Panc1 (cell line): ENCODE measurements around the gene MACROD2. TPM values are rescaled to one million over a fixed set of nuclear protein-coding genes. Genes with fewer than 3 reads are reported as not detected.

Experiments used
- ATAC-seq: fragments of 200-7000 bp; cut with Tn5 transposase; 2 replicates; pipeline ENCODE4 v1.9.1; 2020; ENCODE audit warnings: mild to moderate bottlenecking, moderate library complexity
- BruUV-seq: library from RNA; stranded (reverse); fragments of 400-500 nt; replicated peaks from 2 replicates; lab custom pipeline; 2021; lab: Mats Ljungman, UMichigan
- CTCF ChIA-PET: fragments of 300-600 bp; sonication (Branson Sonifier 250); formaldehyde crosslinking; loops from one replicate; lab custom pipeline; 2022; ENCODE audit warnings: antibody characterized with exemption; lab: Charles Lee
- POLR2A ChIA-PET: fragments of 300-600 bp; sonication (Branson Sonifier 250); formaldehyde crosslinking; loops from one replicate; lab custom pipeline; 2022; ENCODE audit warnings: antibody characterized with exemption; lab: Charles Lee
- DNase-seq: peaks from one replicate; pipeline ENCODE4 v3.0.0-alpha.2; 2010; ENCODE audit warnings: low read depth, low spot score
- H3K27ac ChIP-seq: 2 replicates; pipeline ENCODE4 v1.5.1; 2011; ENCODE audit warnings: mild to moderate bottlenecking, low read length, inconsistent platforms
- H3K27me3 ChIP-seq: fragments of 200-500 bp; sonication (Bioruptor generic); 2 replicates; pipeline ENCODE4 v1.6.0; 2014; ENCODE audit warnings: low read length, inconsistent platforms; ENCODE audit not compliant: control insufficient read depth, insufficient read depth
- H3K36me3 ChIP-seq: fragments of 200-500 bp; sonication (Bioruptor generic); 2 replicates; pipeline ENCODE4 v1.5.1; 2014; ENCODE audit warnings: inconsistent platforms, mild to moderate bottlenecking, low read length, moderate library complexity; ENCODE audit not compliant: control insufficient read depth, insufficient read depth
- H3K4me1 ChIP-seq: 2 replicates; pipeline ENCODE4 v1.5.1; 2011; ENCODE audit warnings: inconsistent platforms, mild to moderate bottlenecking, low read length, moderate library complexity; ENCODE audit not compliant: control insufficient read depth, insufficient read depth
- H3K4me3 ChIP-seq, 2 experiments: 2 replicates each; pipeline ENCODE4 v1.5.1; 2011 to 2012; ENCODE audit warnings: low read depth in 2 of 2, low read length in 2 of 2, mild to moderate bottlenecking in 2 of 2, inconsistent platforms in 1 of 2, moderate library complexity in 1 of 2
- H3K9me3 ChIP-seq: fragments of 200-500 bp; sonication (Bioruptor generic); 2 replicates; pipeline ENCODE4 v1.5.1; 2014; ENCODE audit warnings: low read depth, mild to moderate bottlenecking, inconsistent platforms, low read length, moderate library complexity; ENCODE audit not compliant: control insufficient read depth, insufficient read depth
- CTCF ChIP-seq: fragments of 450-650 bp; IDR thresholded peaks from 2 replicates; pipeline ENCODE4 v1.5.1; 2017; ENCODE audit warnings: mild to moderate bottlenecking
- POLR2AphosphoS5 ChIP-seq: IDR thresholded peaks from 2 replicates; pipeline ENCODE4 v1.6.1; 2012; ENCODE audit warnings: mild to moderate bottlenecking, low read depth, low read length, moderate library complexity
- REST ChIP-seq, 2 experiments: IDR thresholded peaks; 2 replicates each; pipeline ENCODE4 v1.6.1; 2011 to 2012; ENCODE audit warnings: low read depth in 2 of 2, control low read depth in 1 of 2, low read length in 1 of 2, mild to moderate bottlenecking in 1 of 2, moderate library complexity in 1 of 2; ENCODE audit not compliant: insufficient read depth in 1 of 2
- SIN3A ChIP-seq: IDR thresholded peaks from 2 replicates; pipeline ENCODE4 v1.6.1; 2012; ENCODE audit warnings: low read depth, mild to moderate bottlenecking, low read length, moderate library complexity, borderline replicate concordance; ENCODE audit not compliant: insufficient read depth
- TCF7L2 ChIP-seq: IDR thresholded peaks from 2 replicates; pipeline ENCODE4 v1.6.1; 2011; ENCODE audit warnings: mild to moderate bottlenecking, low read depth, low read length, inconsistent platforms
- in situ Hi-C: cut with HindIII; loops from 2 replicates; pipeline ENCODE4 v1.10.0; 2016; ENCODE audit warnings: low sequenced_read_pairs, low pct_unique_long_range_greater_than_20kb
- intact Hi-C: fragments of 100-400 bp; cut with micrococcal nuclease; formaldehyde crosslinking; loops from one replicate; pipeline ENCODE4 v1.10.0; 2022; ENCODE audit not compliant: unreplicated experiment
- total RNA-seq: library from RNA; stranded (reverse); gene quantifications from one replicate; pipeline ENCODE4 v1.2.1, GENCODE V29; 2021; ENCODE audit not compliant: unreplicated experiment

Gene MACROD2
- total RNA-seq, 1 experiment from 2014 or later: 1.2 TPM

- CTCF ChIA-PET: no interaction called here
- DNase-seq (no peak), ATAC-seq (no peak)
- in situ Hi-C loops (no loop called here), intact Hi-C loops (no loop called here)
- Histone ChIP-seq H3K4me1 (no peaks in the 10 kb centered on the region), H3K27ac (no peak overlapping the region), H3K9me3 (no peaks in the 10 kb centered on the region), H3K27me3 (no peaks in the 10 kb centered on the region), H3K36me3 (no peaks in the 10 kb centered on the region), H3K4me3 (no peak overlapping the region)
- BruUV-seq: no TSS peak
- POLR2A ChIA-PET: no interaction called here
- TF ChIP-seq TCF7L2 (no peak), REST (IDR thresholded peaks at IDR 0.05; ENCODE audit: insufficient read depth in 1 of 2, low read depth in 2 of 2, low read length in 1 of 2) (no peak), SIN3A (no peak), POLR2AphosphoS5 (no peak), CTCF (no peak)
These were observed 1225.7 kb downstream of the MACROD2 start for GRCh38 chr20:15220778-15221565.

GRCh38 chr20:15222502-15223330, 1227.4 kb downstream of the MACROD2 start:
- no peak for ATAC-seq
- ChIA-PET POLR2A (no interaction called here), CTCF (no interaction called here)
- Histone ChIP-seq H3K9me3 (no peaks in the 10 kb centered on the region), H3K4me1 (no peaks in the 10 kb centered on the region), H3K27ac (no peak overlapping the region), H3K36me3 (no peaks in the 10 kb centered on the region), H3K27me3 (no peaks in the 10 kb centered on the region), H3K4me3 (no peak overlapping the region)
- TF ChIP-seq SIN3A (no peak), REST (IDR thresholded peaks at IDR 0.05; ENCODE audit: insufficient read depth in 1 of 2, low read depth in 2 of 2, low read length in 1 of 2) (no peak), CTCF (no peak)
- intact Hi-C loops: no loop called here
- BruUV-seq: no TSS peak
- DNase-seq: no peak
- in situ Hi-C loops: no loop called here
